ENCODE data around the gene C17orf58. TPM values are rescaled to one million over a fixed set of nuclear protein-coding genes. Genes with fewer than 3 reads are reported as not detected.
"Not testable (repeated sequence)": the region's sequence is repeated elsewhere in the genome, so short reads cannot be mapped to it uniquely, and the experiment has no call there.

The C17orf58 gene
- polyA plus RNA-seq (2011; rRNA removed) (18.4 and 20.0 TPM in 2 replicates), polyA plus RNA-seq (2017; fragmentation: RNase III; extraction: RNeasy Plus Mini Kit Qiagen cat#74134 plus additional on column Dnase treatment) (9.6 to 11.2 TPM (median 9.9 TPM) in 3 replicates), polyA minus RNA-seq (2011; rRNA and poly(A)+ RNA removed) (8.9 and 10.0 TPM in 2 replicates)
- polyA plus RNA-seq (2012; cell fraction: cytosol; rRNA removed) = 18.1 and 22.4 TPM in 2 replicates
- polyA plus RNA-seq (2012; cell fraction: nucleus; rRNA removed) = 7.9 and 8.5 TPM in 2 replicates

- not testable (repeated sequence) for H3K9me3 ChIP-seq; FAIRE-seq; DNase-seq (ENCODE audit: low read depth in 1 of 2, low spot score in 1 of 2); ATAC-seq
- Histone ChIP-seq H3K4me2 (peak within 1 kb of the TSS; percentile 92), H3K4me3 (peak within 1 kb of the TSS; percentile 78), H3K4me1 (peaks cover 23% of the 10 kb centered on the region), H3K27ac (peak within 1 kb of the TSS; percentile 19 to 32; a peak in 5 of 6 replicates)
- ChIA-PET CTCF (interaction anchor here (1.2 to 4.0 kb wide), 4 partner anchors 11 to 20 kb away, joined by 3 to 20 read pairs (median 12); no protein-coding TSS in a partner anchor), POLR2A (interaction anchor here (0.8 to 2.9 kb wide), 2 partner anchors 23 to 40 kb away, joined by 3 to 12 read pairs; no protein-coding TSS in a partner anchor)
- WGBS (ENCODE audit: missing lambda C conversion rate) = 77% methylated on average over 22 of the region's 25 CpGs
Observed at GRCh38 chr17:67996301-67997171, at the start of gene C17orf58. C17orf58 (minus strand) TSS chr17:67996469; CDS start chr17:67996198, 271 bp downstream.

- no peak for FAIRE-seq
- Histone ChIP-seq H3K9me3 (no peaks in the 10 kb centered on the region), H3K27ac (peak overlapping the region; percentile 94 to 95), H3K4me3 (peak overlapping the region; percentile 91), H3K4me2 (peak overlapping the region; percentile 82), H3K4me1 (peaks cover 41% of the 10 kb centered on the region)
- ATAC-seq = no peak
- WGBS (ENCODE audit: missing lambda C conversion rate) = 5% methylated on average over 11 of the region's 11 CpGs
- TF ChIP-seq HOXA7 (CRISPR knock-in tag; IDR thresholded peaks at IDR 0.05) (no peak), MYC (IDR thresholded peaks at IDR 0.05; ENCODE audit: borderline replicate concordance, low read length) (no peak), FOSL2 (IDR thresholded peaks at IDR 0.05) (no peak), FOSL2 (CRISPR knock-in tag; IDR thresholded peaks at IDR 0.05) (0 out of 2 replicates have a peak, but pooled peaks have one; percentile 25), POLR2A (IDR thresholded peaks at IDR 0.05; ENCODE audit: low read length) (no peak)
- CTCF ChIA-PET = interaction anchor here (1.2 to 2.0 kb wide), 3 partner anchors 17 to 164 kb away, joined by 3 to 8 read pairs (median 3); no protein-coding TSS in a partner anchor
- POLR2A ChIA-PET = interaction anchor here (0.9 to 3.0 kb wide), 4 partner anchors 17 to 65 kb away, joined by 3 to 21 read pairs (median 3); partner anchors contain the start of gene C17orf58
- no peak for DNase-seq (ENCODE audit: low read depth in 1 of 2, low spot score in 1 of 2)
Observed at GRCh38 chr17:68036304-68037147, 40.3 kb upstream of the C17orf58 start.

- Histone ChIP-seq H3K4me2 (peak within 1 kb of the TSS; percentile 83), H3K27ac (peak within 1 kb of the TSS; percentile 94 to 95), H3K4me1 (peaks cover 35% of the 10 kb centered on the region), H3K9me3 (no peaks in the 10 kb centered on the region), H3K4me3 (peak within 1 kb of the TSS; percentile 91)
- FAIRE-seq (no peak), ATAC-seq (peak; percentile 92), DNase-seq (ENCODE audit: low read depth in 1 of 2, low spot score in 1 of 2) (peak; percentile 99)
- CTCF ChIA-PET = interaction anchor here (0.8 to 1.2 kb wide), 2 partner anchors 16 to 165 kb away, joined by 3 to 5 read pairs; no protein-coding TSS in a partner anchor
- under 1% methylated on average over 21 of the region's 72 CpGs for WGBS (ENCODE audit: missing lambda C conversion rate)
- POLR2A ChIA-PET = interaction anchor here (0.6 to 3.0 kb wide), 19 partner anchors 9 to 1366 kb away, joined by 3 to 21 read pairs (median 4); partner anchors contain the start of genes C17orf58 and WIPI1
- no peak for TF ChIP-seq FOSB (CRISPR knock-in tag; IDR thresholded peaks at IDR 0.05)
- TF ChIP-seq E2F6 (IDR thresholded peaks at IDR 0.05; ENCODE audit: borderline replicate concordance, low read depth) = peak; percentile 76
- no peak for TF ChIP-seq RNF2 (IDR thresholded peaks at IDR 0.05; ENCODE audit: borderline replicate concordance, low read depth)
- peak; percentile 99 for TF ChIP-seq PHF8 (IDR thresholded peaks at IDR 0.05; ENCODE audit: borderline replicate concordance, low read depth)
- no peak for TF ChIP-seq HES2 (IDR thresholded peaks at IDR 0.05)
- peak; percentile 97 for TF ChIP-seq POLR2A (IDR thresholded peaks at IDR 0.05; ENCODE audit: low read length)
- peak; percentile 93 for TF ChIP-seq TFCP2L1 (CRISPR knock-in tag; IDR thresholded peaks at IDR 0.05)
- TF ChIP-seq BCL3 (IDR thresholded peaks at IDR 0.05) = peak; percentile 82; the same call in 1 of the 3 replicates
- peak; percentile 66 for TF ChIP-seq GATA3 (IDR thresholded peaks at IDR 0.05; ENCODE audit: borderline replicate concordance)
- peak; percentile 85; the same call in 1 of the 2 replicates for TF ChIP-seq MAZ (IDR thresholded peaks at IDR 0.05; ENCODE audit: borderline replicate concordance, low read depth, low read length)
- TF ChIP-seq REST (IDR thresholded peaks at IDR 0.05) = peak; percentile 88
- peak; percentile 50; the same call in 1 of the 2 replicates for TF ChIP-seq RFX5 (IDR thresholded peaks at IDR 0.05)
- TF ChIP-seq MAX (IDR thresholded peaks at IDR 0.05) = peak; percentile 97
- TF ChIP-seq BHLHE40 (IDR thresholded peaks at IDR 0.05; ENCODE audit: low read depth, low read length) = peak; percentile 53
- TF ChIP-seq TP53 (CRISPR knock-in tag; IDR thresholded peaks at IDR 0.05) = peak; percentile 87
- no peak for TF ChIP-seq EHF (CRISPR knock-in tag; IDR thresholded peaks at IDR 0.05)
- TF ChIP-seq HDAC2 (IDR thresholded peaks at IDR 0.05) = peak; percentile 98
Observed at GRCh38 chr17:68035523-68036303, 39.4 kb upstream of the C17orf58 start, which contains the start of gene KPNA2. KPNA2 (plus strand) TSS chr17:68035735; CDS start chr17:68037133, 1,398 bp downstream.
